Measurements from ENCODE around the gene SPATA9. TPM values are rescaled to one million over a fixed set of nuclear protein-coding genes. Genes with fewer than 3 reads are reported as not detected.

Gene SPATA9
- total RNA-seq, 1 donor from 2014 or later = 1.0 TPM

DNA sequence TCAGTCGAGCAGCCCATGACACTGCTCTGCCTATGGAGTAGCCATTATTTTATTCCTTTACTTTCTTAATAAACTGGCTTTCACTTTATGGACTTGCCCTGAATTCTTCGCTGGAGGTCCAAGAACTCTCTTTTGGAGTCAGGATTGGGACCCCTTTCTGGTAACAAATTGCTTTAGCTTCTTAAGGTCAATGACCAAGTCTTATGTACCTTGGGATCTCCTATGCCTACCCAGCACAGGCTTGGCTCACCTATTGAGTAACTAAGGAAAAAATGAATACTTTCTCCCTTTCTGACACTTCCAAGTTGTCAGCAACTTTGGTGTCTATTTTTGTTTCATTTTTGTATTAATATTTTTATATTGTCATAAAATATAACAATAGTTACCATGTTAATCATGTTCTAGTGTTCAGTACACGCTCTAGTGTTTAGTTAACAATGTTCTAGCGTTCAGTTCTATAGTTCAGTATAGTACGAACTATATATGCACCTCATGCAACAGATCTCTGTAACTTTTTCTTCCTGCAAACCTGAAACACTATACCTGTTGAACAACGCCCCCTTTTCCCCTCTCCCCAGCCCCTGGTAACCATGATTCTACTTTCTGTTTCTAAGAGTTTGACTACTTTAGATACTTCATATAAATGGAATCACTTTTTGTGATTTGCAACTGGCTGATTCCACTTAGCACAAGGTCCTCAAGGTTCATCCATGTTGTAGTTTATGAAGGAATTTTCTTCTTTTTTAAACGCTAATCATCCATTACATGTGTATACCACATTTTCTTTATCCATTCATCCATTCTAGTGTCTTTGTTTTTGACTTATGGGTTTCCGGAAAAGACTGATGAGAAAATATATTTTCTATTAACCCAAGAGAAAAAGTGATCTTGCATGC lies 46.6 kb upstream of the SPATA9 start:
- no peaks in the 10 kb centered on the region for H3K9me3 Mint-ChIP-seq
- TF ChIP-seq, protein P1, sequence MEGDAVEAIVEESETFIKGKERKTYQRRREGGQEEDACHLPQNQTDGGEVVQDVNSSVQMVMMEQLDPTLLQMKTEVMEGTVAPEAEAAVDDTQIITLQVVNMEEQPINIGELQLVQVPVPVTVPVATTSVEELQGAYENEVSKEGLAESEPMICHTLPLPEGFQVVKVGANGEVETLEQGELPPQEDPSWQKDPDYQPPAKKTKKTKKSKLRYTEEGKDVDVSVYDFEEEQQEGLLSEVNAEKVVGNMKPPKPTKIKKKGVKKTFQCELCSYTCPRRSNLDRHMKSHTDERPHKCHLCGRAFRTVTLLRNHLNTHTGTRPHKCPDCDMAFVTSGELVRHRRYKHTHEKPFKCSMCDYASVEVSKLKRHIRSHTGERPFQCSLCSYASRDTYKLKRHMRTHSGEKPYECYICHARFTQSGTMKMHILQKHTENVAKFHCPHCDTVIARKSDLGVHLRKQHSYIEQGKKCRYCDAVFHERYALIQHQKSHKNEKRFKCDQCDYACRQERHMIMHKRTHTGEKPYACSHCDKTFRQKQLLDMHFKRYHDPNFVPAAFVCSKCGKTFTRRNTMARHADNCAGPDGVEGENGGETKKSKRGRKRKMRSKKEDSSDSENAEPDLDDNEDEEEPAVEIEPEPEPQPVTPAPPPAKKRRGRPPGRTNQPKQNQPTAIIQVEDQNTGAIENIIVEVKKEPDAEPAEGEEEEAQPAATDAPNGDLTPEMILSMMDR (conservative IDR thresholded peaks at IDR 0.05) = no peak
- H3K27me3 Mint-ChIP-seq (ENCODE audit: low read depth) = peaks cover 7% of the 10 kb centered on the region
- no peak overlapping the region for H3K27ac Mint-ChIP-seq (ENCODE audit: unreplicated experiment)
- DNase-seq (ENCODE audit: low read depth, low spot score) = no peak
- H3K36me3 Mint-ChIP-seq (ENCODE audit: low read depth) = no peaks in the 10 kb centered on the region
- peak overlapping the region; percentile 91 for H3K4me3 Mint-ChIP-seq
- peaks cover 32% of the 10 kb centered on the region for H3K4me1 Mint-ChIP-seq

DNA sequence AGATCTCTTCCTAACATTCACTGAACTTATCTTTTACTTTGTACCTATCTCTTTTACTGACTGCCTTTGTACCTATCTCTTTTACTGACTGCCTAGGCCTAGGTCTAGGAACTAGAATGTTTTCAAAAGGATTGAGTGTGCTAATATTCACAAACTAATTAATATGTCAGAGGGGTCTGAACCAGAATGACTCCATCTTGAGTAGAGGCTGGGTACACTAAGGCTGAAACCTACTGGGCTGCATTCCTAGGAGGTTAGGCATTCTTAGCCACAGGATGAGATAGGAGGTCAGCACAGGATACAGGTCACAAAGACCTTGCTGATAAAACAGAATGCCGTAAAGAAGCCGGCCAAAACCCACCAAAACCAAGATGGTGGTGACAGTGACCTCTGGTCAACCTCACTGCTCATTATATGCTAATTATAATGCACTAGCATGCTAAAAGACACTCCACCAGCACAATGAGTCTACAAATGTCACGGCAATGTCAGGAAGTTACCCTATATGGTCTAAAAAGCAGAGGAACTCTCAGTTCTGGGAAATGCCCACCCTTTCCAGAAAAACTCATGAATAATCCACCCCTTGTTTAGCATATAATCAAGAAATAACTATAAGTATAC lies 45.8 kb upstream of the SPATA9 start:
- Mint-ChIP-seq H3K9me3 (no peaks in the 10 kb centered on the region), H3K4me1 (peaks cover 32% of the 10 kb centered on the region), H3K4me3 (no peak overlapping the region), H3K27me3 (ENCODE audit: low read depth) (peaks cover 7% of the 10 kb centered on the region), H3K27ac (ENCODE audit: unreplicated experiment) (no peak overlapping the region), H3K36me3 (ENCODE audit: low read depth) (no peaks in the 10 kb centered on the region)
- TF ChIP-seq, protein P1 (conservative IDR thresholded peaks at IDR 0.05) = no peak
- DNase-seq (ENCODE audit: low read depth, low spot score) = no peak

DNA sequence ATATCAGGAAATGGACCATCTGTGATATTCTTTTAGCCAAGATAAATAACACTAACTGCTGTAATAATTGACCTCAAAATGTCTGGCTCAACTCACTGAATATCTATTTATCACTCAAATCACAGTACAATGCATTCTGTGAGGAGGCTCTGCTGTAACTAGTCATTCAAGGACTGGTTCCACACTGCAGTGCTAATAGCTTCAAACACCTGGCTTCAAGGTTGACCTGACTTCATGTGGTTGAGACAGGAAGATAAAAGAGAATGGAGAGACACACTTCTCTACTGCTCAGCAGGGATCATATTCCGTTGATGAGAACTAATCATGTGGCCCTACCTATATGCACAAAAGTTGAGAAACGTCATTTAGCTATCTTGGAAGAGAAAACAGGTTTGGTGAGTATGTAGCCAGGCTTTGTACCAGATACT lies 45.0 kb upstream of the SPATA9 start:
- Mint-ChIP-seq H3K27me3 (ENCODE audit: low read depth) (peaks cover 7% of the 10 kb centered on the region), H3K9me3 (no peaks in the 10 kb centered on the region), H3K36me3 (ENCODE audit: low read depth) (no peaks in the 10 kb centered on the region), H3K4me3 (no peak overlapping the region), H3K4me1 (peaks cover 26% of the 10 kb centered on the region), H3K27ac (ENCODE audit: unreplicated experiment) (no peak overlapping the region)
- TF ChIP-seq, protein P1 (conservative IDR thresholded peaks at IDR 0.05) = no peak
- no peak for DNase-seq (ENCODE audit: low read depth, low spot score)

DNA sequence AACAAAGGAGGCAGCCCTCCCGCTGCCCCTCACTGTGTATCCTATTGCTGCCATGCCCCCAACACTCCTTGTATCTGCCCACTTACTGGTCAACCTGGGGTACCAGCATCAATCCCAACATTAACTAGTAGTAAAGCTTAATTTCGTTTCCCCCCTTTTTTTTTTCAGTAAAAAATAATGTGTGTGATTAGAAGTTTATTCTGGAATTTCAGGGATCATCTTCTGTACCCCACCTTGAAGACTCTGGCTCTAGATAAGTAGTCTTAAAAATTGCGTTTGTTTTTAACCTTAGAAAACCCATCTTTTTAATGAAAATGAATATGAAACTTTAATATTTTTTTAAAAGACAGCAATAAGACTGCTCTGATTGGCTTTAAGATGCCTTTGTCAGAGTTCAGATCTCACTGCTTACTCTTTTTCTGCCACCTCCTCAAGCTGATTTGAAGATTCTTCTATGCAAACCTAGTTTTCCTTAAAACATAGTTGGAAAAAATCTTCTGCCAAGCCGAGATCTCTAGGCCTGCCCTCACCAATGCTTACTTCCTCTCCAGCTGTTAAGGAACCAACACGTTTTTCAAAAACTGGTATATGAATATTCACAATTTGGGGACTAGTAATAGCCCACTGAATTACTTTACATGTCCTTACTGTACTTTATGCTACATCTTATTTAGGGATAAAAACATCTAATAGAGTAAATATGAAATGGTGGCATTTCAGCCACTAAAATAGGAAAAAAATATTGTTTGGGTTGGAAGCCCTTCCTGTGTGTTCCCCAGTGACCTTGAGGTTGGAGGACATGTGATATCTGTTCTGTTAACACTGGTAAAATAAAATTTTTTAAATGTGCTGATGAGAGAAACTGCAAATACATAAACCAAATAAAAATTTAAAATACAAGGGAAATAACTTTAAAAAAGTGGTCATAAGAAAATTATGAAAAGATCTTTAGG lies 44.3 kb upstream of the SPATA9 start:
- Mint-ChIP-seq H3K9me3 (no peaks in the 10 kb centered on the region), H3K36me3 (ENCODE audit: low read depth) (no peaks in the 10 kb centered on the region), H3K4me1 (peaks cover 21% of the 10 kb centered on the region), H3K27me3 (ENCODE audit: low read depth) (peaks cover 5% of the 10 kb centered on the region), H3K4me3 (no peak overlapping the region), H3K27ac (ENCODE audit: unreplicated experiment) (no peak overlapping the region)
- TF ChIP-seq, protein P1 (conservative IDR thresholded peaks at IDR 0.05) = no peak
- DNase-seq (ENCODE audit: low read depth, low spot score) = no peak
